Mammary epithelial cell (primary cell): Measurements from ENCODE around the gene MAGI3.

ENCODE experiments used
- EZH2 ChIP-seq: IDR thresholded peaks from 2 replicates; pipeline ENCODE4 v1.6.1; 2012; ENCODE audit warnings: low read length, inconsistent platforms, borderline replicate concordance
- TF ChIP-seq, protein P1 (sequence below), 2 donors: IDR thresholded peaks in 1 of 2; conservative IDR thresholded peaks in 1 of 2; 2 replicates each; pipeline ENCODE4 v1.5.1; 2011 to 2012; ENCODE audit warnings: inconsistent platforms in 2 of 2, low read length in 2 of 2, mild to moderate bottlenecking in 2 of 2, control low read depth in 1 of 2, low read depth in 1 of 2; ENCODE audit not compliant: insufficient read depth in 1 of 2; ENCODE audit errors: extremely low read depth in 1 of 2

DNA sequence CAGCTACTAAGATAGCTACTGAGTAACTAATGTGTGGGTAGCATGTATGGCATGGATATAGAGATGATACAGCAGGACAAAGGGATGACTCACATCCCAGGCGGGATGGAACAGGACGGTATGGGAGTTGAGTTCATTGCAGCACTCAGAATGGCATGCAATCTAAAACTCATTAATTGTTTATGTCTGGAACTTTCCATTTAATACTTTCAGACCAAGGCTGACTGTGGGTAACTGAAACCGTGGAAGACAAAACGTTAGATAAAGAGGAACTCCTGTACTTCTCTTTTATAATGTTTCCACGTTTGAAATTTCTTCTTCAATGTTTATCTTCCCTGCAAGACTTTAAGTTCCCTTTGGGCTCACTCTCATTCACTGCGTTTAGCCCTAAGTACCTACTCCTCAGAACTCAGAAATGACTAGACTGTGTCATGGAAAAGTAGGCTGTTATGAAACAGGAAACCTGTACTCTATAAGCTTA, 151.9 kb downstream of the MAGI3 start:
- TF ChIP-seq EZH2: no peak
- TF ChIP-seq, protein P1, sequence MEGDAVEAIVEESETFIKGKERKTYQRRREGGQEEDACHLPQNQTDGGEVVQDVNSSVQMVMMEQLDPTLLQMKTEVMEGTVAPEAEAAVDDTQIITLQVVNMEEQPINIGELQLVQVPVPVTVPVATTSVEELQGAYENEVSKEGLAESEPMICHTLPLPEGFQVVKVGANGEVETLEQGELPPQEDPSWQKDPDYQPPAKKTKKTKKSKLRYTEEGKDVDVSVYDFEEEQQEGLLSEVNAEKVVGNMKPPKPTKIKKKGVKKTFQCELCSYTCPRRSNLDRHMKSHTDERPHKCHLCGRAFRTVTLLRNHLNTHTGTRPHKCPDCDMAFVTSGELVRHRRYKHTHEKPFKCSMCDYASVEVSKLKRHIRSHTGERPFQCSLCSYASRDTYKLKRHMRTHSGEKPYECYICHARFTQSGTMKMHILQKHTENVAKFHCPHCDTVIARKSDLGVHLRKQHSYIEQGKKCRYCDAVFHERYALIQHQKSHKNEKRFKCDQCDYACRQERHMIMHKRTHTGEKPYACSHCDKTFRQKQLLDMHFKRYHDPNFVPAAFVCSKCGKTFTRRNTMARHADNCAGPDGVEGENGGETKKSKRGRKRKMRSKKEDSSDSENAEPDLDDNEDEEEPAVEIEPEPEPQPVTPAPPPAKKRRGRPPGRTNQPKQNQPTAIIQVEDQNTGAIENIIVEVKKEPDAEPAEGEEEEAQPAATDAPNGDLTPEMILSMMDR (conservative IDR thresholded peaks at IDR 0.05 in 1 of 2, IDR thresholded peaks at IDR 0.05 in 1 of 2; ENCODE audit: extremely low read depth in 1 of 2, insufficient read depth in 1 of 2, low read depth in 1 of 2, low read length in 2 of 2): no peak
